MCF 10A (cell line): ENCODE results near the gene NFIB. TPM values are rescaled to one million over a fixed set of nuclear protein-coding genes. Genes with fewer than 3 reads are reported as not detected.

Experiments
- BruUV-seq: library from RNA; stranded (reverse); fragments of 400-500 nt; replicated peaks from 2 replicates; lab custom pipeline; 2021; lab: Mats Ljungman, UMichigan
- CTCF ChIA-PET: fragments of 300-600 bp; sonication (Branson Sonifier 250); formaldehyde crosslinking; extraction: SDS; loops from one replicate; lab custom pipeline; 2021; ENCODE audit warnings: antibody characterized with exemption, inconsistent platforms; lab: Yijun Ruan, JAX
- POLR2A ChIA-PET: fragments of 300-600, 350-650 bp; sonication (Branson Sonifier 250); formaldehyde crosslinking; extraction: SDS; loops from one replicate; lab custom pipeline; 2020; ENCODE audit warnings: antibody characterized with exemption, inconsistent platforms; lab: Yijun Ruan, JAX
- DNase-seq: peaks from one replicate; pipeline ENCODE4 v3.0.0-alpha.2; 2018; ENCODE audit not compliant: unreplicated experiment
- H3K27ac Mint-ChIP-seq: one replicate; pipeline ENCODE4 v1.8.0; 2022; ENCODE audit warnings: mild to moderate bottlenecking, low read depth, mixed read lengths; ENCODE audit not compliant: unreplicated experiment
- H3K27me3 Mint-ChIP-seq: one replicate; pipeline ENCODE4 v1.8.0; 2022; ENCODE audit warnings: mixed read lengths; ENCODE audit not compliant: insufficient read depth, unreplicated experiment
- H3K36me3 Mint-ChIP-seq: one replicate; pipeline ENCODE4 v1.8.0; 2022; ENCODE audit warnings: mild to moderate bottlenecking, moderate library complexity, mixed read lengths; ENCODE audit not compliant: insufficient read depth, unreplicated experiment
- H3K4me1 Mint-ChIP-seq: one replicate; pipeline ENCODE4 v1.8.0; 2022; ENCODE audit warnings: mixed read lengths; ENCODE audit not compliant: insufficient read depth, unreplicated experiment
- H3K4me3 Mint-ChIP-seq: one replicate; pipeline ENCODE4 v1.8.0; 2022; ENCODE audit warnings: mild to moderate bottlenecking, moderate library complexity, mixed read lengths; ENCODE audit not compliant: unreplicated experiment
- H3K9me3 Mint-ChIP-seq: one replicate; pipeline ENCODE4 v1.8.0; 2022; ENCODE audit warnings: mixed read lengths; ENCODE audit not compliant: unreplicated experiment
- intact Hi-C: fragments of 100-400 bp; cut with micrococcal nuclease; formaldehyde crosslinking; loops from 2 replicates; pipeline ENCODE4 v1.14.1; 2022
- total RNA-seq: library from RNA; stranded (reverse); gene quantifications from 2 replicates; pipeline ENCODE4 v1.2.3, GENCODE V29; 2022
- TF ChIP-seq, protein P1 (sequence below): fragments of 200-600 bp; IDR thresholded peaks from one replicate; pipeline ENCODE4 v1.8.0; 2022; ENCODE audit warnings: antibody characterized with exemption, mild to moderate bottlenecking; ENCODE audit not compliant: unreplicated experiment

Gene NFIB
- total RNA-seq, 1 experiment from 2014 or later, result 70.8 TPM

DNA sequence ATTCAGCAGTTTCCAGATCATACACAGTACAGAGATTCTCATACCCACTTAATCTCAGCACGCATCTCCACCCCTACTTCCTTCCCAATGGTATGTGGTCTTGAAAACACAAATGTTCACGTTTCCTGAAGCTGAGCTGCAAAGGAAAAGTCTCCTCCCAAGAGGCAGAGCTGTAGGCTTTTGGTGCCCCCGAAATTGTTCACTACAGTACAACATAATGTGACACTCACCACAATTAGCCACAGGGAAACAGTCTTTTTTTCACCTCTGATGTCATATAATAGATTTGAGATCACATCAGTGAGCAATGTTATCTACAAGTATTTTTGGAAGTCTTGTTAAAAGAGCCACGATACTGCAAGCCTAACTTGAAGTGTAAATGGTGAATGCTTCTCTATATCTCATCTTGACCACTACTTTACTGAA lies 40.2 kb downstream of the NFIB start:
- Mint-ChIP-seq H3K4me3 (no peak overlapping the region), H3K36me3 (peaks cover 17% of the 10 kb centered on the region), H3K4me1 (peaks cover 62% of the 10 kb centered on the region), H3K9me3 (no peaks in the 10 kb centered on the region), H3K27ac (no peak overlapping the region), H3K27me3 (no peaks in the 10 kb centered on the region)
- POLR2A ChIA-PET, result interaction anchor here (0.6 to 1.5 kb wide), 7 partner anchors 8 to 72 kb away, joined by 3 to 5 read pairs (median 3); no protein-coding TSS in a partner anchor
- intact Hi-C loops, result no loop called here
- no peak for DNase-seq
- CTCF ChIA-PET, result interaction anchor here (0.5 kb wide), 1 partner anchor 79 kb away, joined by 3 read pairs; no protein-coding TSS in a partner anchor
- TF ChIP-seq, protein P1, sequence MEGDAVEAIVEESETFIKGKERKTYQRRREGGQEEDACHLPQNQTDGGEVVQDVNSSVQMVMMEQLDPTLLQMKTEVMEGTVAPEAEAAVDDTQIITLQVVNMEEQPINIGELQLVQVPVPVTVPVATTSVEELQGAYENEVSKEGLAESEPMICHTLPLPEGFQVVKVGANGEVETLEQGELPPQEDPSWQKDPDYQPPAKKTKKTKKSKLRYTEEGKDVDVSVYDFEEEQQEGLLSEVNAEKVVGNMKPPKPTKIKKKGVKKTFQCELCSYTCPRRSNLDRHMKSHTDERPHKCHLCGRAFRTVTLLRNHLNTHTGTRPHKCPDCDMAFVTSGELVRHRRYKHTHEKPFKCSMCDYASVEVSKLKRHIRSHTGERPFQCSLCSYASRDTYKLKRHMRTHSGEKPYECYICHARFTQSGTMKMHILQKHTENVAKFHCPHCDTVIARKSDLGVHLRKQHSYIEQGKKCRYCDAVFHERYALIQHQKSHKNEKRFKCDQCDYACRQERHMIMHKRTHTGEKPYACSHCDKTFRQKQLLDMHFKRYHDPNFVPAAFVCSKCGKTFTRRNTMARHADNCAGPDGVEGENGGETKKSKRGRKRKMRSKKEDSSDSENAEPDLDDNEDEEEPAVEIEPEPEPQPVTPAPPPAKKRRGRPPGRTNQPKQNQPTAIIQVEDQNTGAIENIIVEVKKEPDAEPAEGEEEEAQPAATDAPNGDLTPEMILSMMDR, result no peak
- no TSS peak for BruUV-seq

DNA sequence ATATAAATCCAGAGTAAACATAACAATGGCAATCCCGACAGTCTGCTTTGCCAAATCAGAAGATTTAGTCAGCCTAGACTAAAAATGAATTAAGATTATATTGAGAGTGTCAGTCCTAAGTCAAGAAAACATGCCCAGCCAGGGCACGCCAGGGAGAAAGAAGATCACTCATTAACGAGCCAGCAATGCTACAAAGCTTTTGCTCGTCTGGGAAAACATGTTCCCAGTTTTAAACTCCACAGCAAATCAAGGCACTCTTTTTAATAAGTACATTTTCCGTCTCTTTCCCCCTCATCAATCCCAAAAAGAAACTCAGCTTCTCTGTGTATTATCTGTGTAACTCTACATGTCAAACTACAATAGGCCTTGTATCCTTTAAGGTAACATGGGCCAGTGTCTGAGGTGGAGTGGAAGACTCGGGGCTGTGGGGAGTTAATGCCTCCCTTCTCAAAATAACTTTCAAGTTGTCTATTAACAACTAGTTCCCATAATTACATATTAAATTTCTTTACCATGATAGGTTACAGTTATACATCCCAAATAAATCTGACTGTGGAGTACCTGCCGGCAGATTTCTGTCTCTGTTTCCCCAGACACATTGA lies 40.9 kb downstream of the NFIB start:
- CTCF ChIA-PET, result interaction anchor here (0.9 kb wide), 1 partner anchor 67 kb away, joined by 3 read pairs; no protein-coding TSS in a partner anchor
- no TSS peak for BruUV-seq

DNA sequence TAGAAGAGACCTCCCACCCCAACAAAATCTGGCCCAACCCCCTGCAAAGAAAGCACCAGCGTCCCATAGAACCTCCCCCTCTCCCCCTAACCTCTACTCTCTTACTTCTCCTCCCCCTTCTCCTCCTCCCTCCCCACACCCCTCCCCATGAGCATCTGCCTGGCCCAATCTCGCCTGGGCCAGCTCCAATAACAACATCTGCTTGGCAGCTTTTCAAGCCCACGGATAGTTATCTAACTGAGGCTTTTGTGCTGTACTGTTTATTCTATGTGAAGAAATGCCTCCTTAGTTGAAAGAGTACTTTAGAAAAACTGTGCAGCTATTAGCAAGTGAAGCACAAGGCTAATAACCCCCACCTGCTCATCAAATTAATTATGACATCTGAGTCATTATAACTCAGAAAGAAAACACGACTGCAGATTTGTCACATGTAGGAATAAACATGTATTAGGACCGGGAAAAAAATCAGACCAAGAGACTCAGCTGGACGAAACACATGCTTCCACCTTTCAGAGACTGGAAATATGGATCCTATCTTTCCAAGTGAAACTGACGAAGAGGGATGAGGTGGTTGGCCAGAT lies 42.8 kb downstream of the NFIB start:
- ChIA-PET CTCF (no interaction called here), POLR2A (interaction anchor here (0.6 to 2.6 kb wide), 10 partner anchors 12 to 169 kb away, joined by 3 to 7 read pairs (median 3); no protein-coding TSS in a partner anchor)
- H3K27ac Mint-ChIP-seq, result peak overlapping the region; percentile 29
- no peaks in the 10 kb centered on the region for H3K27me3 Mint-ChIP-seq
- DNase-seq, result peak; percentile 78
- TF ChIP-seq, protein P1, result no peak
- no peaks in the 10 kb centered on the region for H3K9me3 Mint-ChIP-seq
- H3K36me3 Mint-ChIP-seq, result peaks cover 27% of the 10 kb centered on the region
- H3K4me1 Mint-ChIP-seq, result peaks cover 44% of the 10 kb centered on the region
- intact Hi-C loops, result no loop called here
- H3K4me3 Mint-ChIP-seq, result peak overlapping the region; percentile 45
- no TSS peak for BruUV-seq

More for the DNA sequence above, 40.9 kb downstream of the NFIB start:
- DNase-seq, result no peak
- H3K4me1 Mint-ChIP-seq, result peaks cover 56% of the 10 kb centered on the region
- intact Hi-C loops, result no loop called here
- H3K36me3 Mint-ChIP-seq, result peaks cover 23% of the 10 kb centered on the region
- H3K27ac Mint-ChIP-seq, result no peak overlapping the region
- TF ChIP-seq, protein P1, result no peak
- POLR2A ChIA-PET, result interaction anchor here (1.1 to 2.6 kb wide), 4 partner anchors 34 to 52 kb away, joined by 3 to 7 read pairs (median 3); no protein-coding TSS in a partner anchor
- H3K4me3 Mint-ChIP-seq, result no peak overlapping the region
- no peaks in the 10 kb centered on the region for H3K9me3 Mint-ChIP-seq
- H3K27me3 Mint-ChIP-seq, result no peaks in the 10 kb centered on the region
